ENCODE measurements around the gene DNAH2. TPM values are rescaled to one million over a fixed set of nuclear protein-coding genes. Genes with fewer than 3 reads are reported as not detected.
A peak's percentile ranks its signal among the peaks of the same experiment; 100 is the strongest.

The DNAH2 gene
- total RNA-seq, 1 experiment from 2014 or later: 0.13 TPM

DNA sequence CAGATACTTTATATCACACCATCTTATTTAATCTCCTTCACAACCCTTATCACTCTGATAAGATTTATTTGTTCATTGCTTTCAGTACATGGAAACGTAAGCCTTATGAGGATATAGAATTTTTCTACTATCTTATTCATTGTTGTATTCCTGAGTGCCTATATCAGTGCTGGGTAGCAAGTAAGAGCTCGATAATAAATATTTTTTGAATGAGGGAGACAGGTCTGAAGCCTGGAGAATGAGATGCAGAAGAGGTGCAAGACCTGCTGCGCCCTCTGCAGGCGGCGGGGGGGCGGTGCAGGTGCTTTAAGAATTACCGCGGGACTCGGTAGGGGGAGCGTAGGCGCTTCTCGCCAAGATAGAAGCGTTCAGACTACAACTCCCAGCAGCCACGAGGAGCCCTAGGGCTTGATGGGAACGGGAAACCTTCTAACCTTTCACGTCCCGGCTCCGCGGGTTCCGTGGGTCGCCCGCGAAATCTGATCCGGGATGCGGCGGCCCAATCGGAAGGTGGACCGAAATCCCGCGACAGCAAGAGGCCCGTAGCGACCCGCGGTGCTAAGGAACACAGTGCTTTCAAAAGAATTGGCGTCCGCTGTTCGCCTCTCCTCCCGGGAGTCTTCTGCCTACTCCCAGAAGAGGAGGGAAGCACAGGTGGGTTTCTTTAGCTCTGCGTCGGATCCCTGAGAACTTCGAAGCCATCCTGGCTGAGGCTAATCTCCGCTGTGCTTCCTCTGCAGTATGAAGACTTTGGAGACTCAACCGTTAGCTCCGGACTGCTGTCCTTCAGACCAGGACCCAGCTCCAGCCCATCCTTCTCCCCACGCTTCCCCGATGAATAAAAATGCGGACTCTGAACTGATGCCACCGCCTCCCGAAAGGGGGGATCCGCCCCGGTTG lies 29.4 kb upstream of the DNAH2 start, which contains the start of gene WRAP53:
WRAP53 (plus strand) TSS at position 570 of the 900 bp plus-strand sequence; CDS start at position 742, 172 bp downstream.
- ChIA-PET POLR2A (interaction anchor here (0.6 to 1.5 kb wide), 9 partner anchors 26 to 109 kb away, joined by 3 to 6 read pairs (median 4); partner anchors contain the start of genes ATP1B2, CD68 and MPDU1), CTCF (interaction anchor here (0.6 to 2.2 kb wide), 8 partner anchors 37 to 308 kb away, joined by 3 to 8 read pairs (median 5); partner anchors contain the start of gene ATP1B2)
- DNase-seq (ENCODE audit: low read depth, low spot score) (peak; percentile 92), ATAC-seq (peak; percentile 90)
- no peaks in the 10 kb centered on the region for H3K9me3 ChIP-seq (ENCODE audit: control insufficient read depth, insufficient read depth, low read depth, low read length)
- no peaks in the 10 kb centered on the region for H3K27me3 ChIP-seq (ENCODE audit: control insufficient read depth, insufficient read depth, low read length)
- TF ChIP-seq REST (IDR thresholded peaks at IDR 0.05; ENCODE audit: insufficient read depth in 1 of 2, low read depth in 2 of 2, low read length in 1 of 2): no peak
- peak; percentile 41; the same call in 1 of the 2 replicates for TF ChIP-seq POLR2AphosphoS5 (IDR thresholded peaks at IDR 0.05; ENCODE audit: low read depth, low read length)
- no peak for TF ChIP-seq TCF7L2 (IDR thresholded peaks at IDR 0.05; ENCODE audit: low read depth, low read length)
- peak; percentile 99 for TF ChIP-seq CTCF (IDR thresholded peaks at IDR 0.05)
- peak; percentile 35; the same call in 1 of the 2 replicates for TF ChIP-seq SIN3A (IDR thresholded peaks at IDR 0.05; ENCODE audit: borderline replicate concordance, insufficient read depth, low read depth, low read length)
- intact Hi-C loops (cut with micrococcal nuclease; ENCODE audit: unreplicated experiment): loop anchor here (2.0 kb wide), 1 partner anchor 101 kb away; no protein-coding TSS in a partner anchor
- peak within 1 kb of the TSS; percentile 91 to 97 for H3K4me3 ChIP-seq (ENCODE audit: low read depth in 2 of 2, low read length in 2 of 2)
- H3K27ac ChIP-seq (ENCODE audit: low read length): peak within 1 kb of the TSS; percentile 92
- TSS peak; percentile 88 for BruUV-seq (replicated peaks)
- peaks cover 9% of the 10 kb centered on the region; the same call in 1 of the 2 replicates for H3K4me1 ChIP-seq (ENCODE audit: control insufficient read depth, insufficient read depth, low read length)
- in situ Hi-C loops (cut with HindIII; ENCODE audit: low pct_unique_long_range_greater_than_20kb, low sequenced_read_pairs): no loop called here
- H3K36me3 ChIP-seq (ENCODE audit: control insufficient read depth, insufficient read depth, low read length): peaks cover 12% of the 10 kb centered on the region

DNA sequence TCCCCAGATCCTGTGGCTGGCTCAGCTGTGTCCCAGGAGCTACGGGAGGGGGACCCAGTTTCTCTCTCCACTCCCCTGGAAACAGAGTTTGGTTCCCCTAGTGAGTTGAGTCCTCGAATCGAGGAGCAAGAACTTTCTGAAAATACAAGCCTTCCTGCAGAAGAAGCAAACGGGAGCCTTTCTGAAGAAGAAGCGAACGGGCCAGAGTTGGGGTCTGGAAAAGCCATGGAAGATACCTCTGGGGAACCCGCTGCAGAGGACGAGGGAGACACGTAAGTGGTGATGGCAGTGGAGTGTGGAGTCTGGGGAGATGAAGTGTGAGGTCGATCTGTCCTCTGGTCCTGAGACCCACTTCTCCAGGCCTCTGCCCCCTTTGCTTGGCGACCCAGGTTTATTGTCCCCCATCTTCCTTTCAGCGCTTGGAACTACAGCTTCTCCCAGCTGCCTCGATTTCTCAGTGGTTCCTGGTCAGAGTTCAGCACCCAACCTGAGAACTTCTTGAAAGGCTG lies 28.7 kb upstream of the DNAH2 start:
- no peak for DNase-seq (ENCODE audit: low read depth, low spot score)
- no peak for ATAC-seq
- TF ChIP-seq CTCF (IDR thresholded peaks at IDR 0.05) (no peak), POLR2AphosphoS5 (IDR thresholded peaks at IDR 0.05; ENCODE audit: low read depth, low read length) (no peak), REST (IDR thresholded peaks at IDR 0.05; ENCODE audit: insufficient read depth in 1 of 2, low read depth in 2 of 2, low read length in 1 of 2) (no peak), SIN3A (IDR thresholded peaks at IDR 0.05; ENCODE audit: borderline replicate concordance, insufficient read depth, low read depth, low read length) (no peak), TCF7L2 (IDR thresholded peaks at IDR 0.05; ENCODE audit: low read depth, low read length) (no peak)
- no TSS peak for BruUV-seq (replicated peaks)
- H3K9me3 ChIP-seq (ENCODE audit: control insufficient read depth, insufficient read depth, low read depth, low read length): no peaks in the 10 kb centered on the region
- ChIA-PET POLR2A (interaction anchor here (1.5 kb wide), 1 partner anchor 109 kb away, joined by 6 read pairs; the partner anchor contains the start of gene CD68), CTCF (interaction anchor here (0.7 kb wide), 1 partner anchor 9 kb away, joined by 5 read pairs; no protein-coding TSS in a partner anchor)
- in situ Hi-C loops (cut with HindIII; ENCODE audit: low pct_unique_long_range_greater_than_20kb, low sequenced_read_pairs) (no loop called here), intact Hi-C loops (cut with micrococcal nuclease; ENCODE audit: unreplicated experiment) (no loop called here)
- peaks cover 12% of the 10 kb centered on the region for H3K36me3 ChIP-seq (ENCODE audit: control insufficient read depth, insufficient read depth, low read length)
- peaks cover 9% of the 10 kb centered on the region; the same call in 1 of the 2 replicates for H3K4me1 ChIP-seq (ENCODE audit: control insufficient read depth, insufficient read depth, low read length)
- no peaks in the 10 kb centered on the region for H3K27me3 ChIP-seq (ENCODE audit: control insufficient read depth, insufficient read depth, low read length)
- H3K27ac ChIP-seq (ENCODE audit: low read length): peak overlapping the region; percentile 91
- peak overlapping the region; percentile 75 to 97 for H3K4me3 ChIP-seq (ENCODE audit: low read depth in 2 of 2, low read length in 2 of 2)
